IMR-90 (cell line): ENCODE results near the gene ZNF835.

Experiments used
- CEBPB ChIP-seq: IDR thresholded peaks from 2 replicates; pipeline ENCODE4 v1.6.1; 2012; ENCODE audit warnings: low read depth, low read length, improper control_type of control experiment
- CTCF ChIP-seq: conservative IDR thresholded peaks from 2 replicates; pipeline ENCODE4 v1.5.1; 2012; ENCODE audit warnings: mild to moderate bottlenecking, low read depth, low read length, improper control_type of control experiment
- ELK1 ChIP-seq: fragments of 150-350 bp; IDR thresholded peaks from 2 replicates; pipeline ENCODE4 v1.6.1; 2016; ENCODE audit warnings: low read depth, mild to moderate bottlenecking, low read length, moderate library complexity, borderline replicate concordance
- MAFK ChIP-seq: IDR thresholded peaks from 2 replicates; pipeline ENCODE4 v1.6.1; 2012; ENCODE audit warnings: low read depth, low read length, improper control_type of control experiment
- MAZ ChIP-seq: IDR thresholded peaks from 2 replicates; pipeline ENCODE4 v1.6.1; 2012; ENCODE audit warnings: low read depth, mild to moderate bottlenecking, low read length, improper control_type of control experiment, moderate library complexity, borderline replicate concordance
- NFE2L2 ChIP-seq: fragments of 150-350 bp; IDR thresholded peaks from 2 replicates; pipeline ENCODE4 v1.6.1; 2016; ENCODE audit warnings: low read depth, mild to moderate bottlenecking, low read length
- POLR2A ChIP-seq: IDR thresholded peaks from 2 replicates; pipeline ENCODE4 v1.6.1; 2012; ENCODE audit warnings: mild to moderate bottlenecking, low read depth, low read length
- RAD21 ChIP-seq: IDR thresholded peaks from 2 replicates; pipeline ENCODE4 v1.6.1; 2012; ENCODE audit warnings: low read length, improper control_type of control experiment
- RCOR1 ChIP-seq: IDR thresholded peaks from 2 replicates; pipeline ENCODE4 v1.6.1; 2012; ENCODE audit warnings: mild to moderate bottlenecking, low read length, improper control_type of control experiment; ENCODE audit not compliant: insufficient replicate concordance
- SMC3 ChIP-seq: fragments of 150-350 bp; IDR thresholded peaks from 2 replicates; pipeline ENCODE4 v1.6.1; 2016; ENCODE audit warnings: low read depth, mild to moderate bottlenecking, antibody characterized with exemption, low read length, moderate library complexity

- TF ChIP-seq CTCF: no peak
- TF ChIP-seq MAZ: no peak
- no peak for TF ChIP-seq MAFK
- no peak for TF ChIP-seq RCOR1
- TF ChIP-seq CEBPB: no peak
- no peak for TF ChIP-seq POLR2A
- TF ChIP-seq ELK1: no peak
- no peak for TF ChIP-seq SMC3
- no peak for TF ChIP-seq NFE2L2
- TF ChIP-seq RAD21: no peak
These were observed 7.5 kb downstream of the ZNF835 start for GRCh38 chr19:56663931-56664500.
